ENCODE results near the gene ABHD10. TPM values are rescaled to one million over a fixed set of nuclear protein-coding genes. Genes with fewer than 3 reads are reported as not detected.
"Not testable (repeated sequence)": the region's sequence is repeated elsewhere in the genome, so short reads cannot be mapped to it uniquely, and the experiment has no call there.

ABHD10 gene
- polyA plus RNA-seq, 1 donor, result 30.4 TPM

DNA sequence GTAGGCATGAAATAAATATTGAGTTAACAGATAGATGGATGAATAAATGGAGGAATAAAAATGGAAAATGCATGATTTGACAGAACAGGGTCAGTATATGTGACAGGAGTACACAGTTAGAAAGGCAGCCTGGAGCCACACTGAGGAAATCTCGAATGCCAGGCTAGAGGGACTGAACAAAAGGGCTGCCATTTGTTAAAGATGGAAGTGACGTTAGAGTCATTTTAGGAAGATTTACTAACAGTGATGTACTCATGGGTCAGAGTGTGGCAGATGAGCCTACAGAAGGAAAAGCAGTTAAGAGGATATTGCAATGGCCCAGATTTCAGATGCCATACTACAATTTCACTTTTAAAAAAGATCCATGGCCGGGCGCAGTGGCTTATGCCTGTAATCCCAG, 48.3 kb downstream of the ABHD10 start:
- H3K36me3 ChIP-seq (ENCODE audit: control insufficient read depth, insufficient read depth, low read length), result no peaks in the 10 kb centered on the region
- no peaks in the 10 kb centered on the region for H3K9me3 ChIP-seq (ENCODE audit: control insufficient read depth, low read depth, low read length)
- DNase-seq, result no peak
- H3K4me1 ChIP-seq (ENCODE audit: control insufficient read depth, insufficient read depth, low read length), result peaks cover 8% of the 10 kb centered on the region
- no peak overlapping the region for H3K4me3 ChIP-seq (ENCODE audit: low read length)
- WGBS (ENCODE audit: insufficient coverage, low lambda C conversion rate), result 100% methylated on average over 1 of the region's 4 CpGs
- no peak overlapping the region for H3K27ac ChIP-seq (ENCODE audit: low read length)
- H3K27me3 ChIP-seq (ENCODE audit: control insufficient read depth, insufficient read depth, low read length), result no peaks in the 10 kb centered on the region

DNA sequence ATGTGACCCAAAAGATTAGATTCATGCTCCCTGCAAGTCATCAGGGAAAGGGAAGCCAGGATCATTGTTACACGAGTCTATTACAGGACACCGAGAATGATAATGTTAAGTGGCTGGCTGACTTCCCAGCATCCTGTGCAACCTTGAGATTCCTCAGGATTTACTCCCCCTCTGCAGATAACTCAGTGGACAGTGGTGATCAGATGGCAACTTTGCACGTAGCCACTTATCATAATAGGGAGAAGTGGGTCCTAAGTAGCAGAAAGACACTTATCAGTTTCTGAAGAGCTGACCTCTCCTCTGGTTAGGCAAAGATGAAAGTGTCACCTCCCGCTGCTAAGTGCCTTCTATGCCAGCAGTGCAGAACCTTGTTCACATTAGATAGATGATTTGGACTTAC, 49.0 kb downstream of the ABHD10 start:
- no CpG with 5 or more reads among the region's 4 CpGs for WGBS (ENCODE audit: insufficient coverage, low lambda C conversion rate)
- Histone ChIP-seq H3K36me3 (ENCODE audit: control insufficient read depth, insufficient read depth, low read length) (no peaks in the 10 kb centered on the region), H3K4me1 (ENCODE audit: control insufficient read depth, insufficient read depth, low read length) (peaks cover 8% of the 10 kb centered on the region), H3K9me3 (ENCODE audit: control insufficient read depth, low read depth, low read length) (no peaks in the 10 kb centered on the region), H3K27ac (ENCODE audit: low read length) (no peak overlapping the region), H3K27me3 (ENCODE audit: control insufficient read depth, insufficient read depth, low read length) (no peaks in the 10 kb centered on the region), H3K4me3 (ENCODE audit: low read length) (no peak overlapping the region)
- DNase-seq, result no peak

GRCh38 chr3:112030901-112031300, 52.1 kb downstream of the ABHD10 start:
- H3K27ac ChIP-seq (ENCODE audit: low read length), result no peak overlapping the region

DNA sequence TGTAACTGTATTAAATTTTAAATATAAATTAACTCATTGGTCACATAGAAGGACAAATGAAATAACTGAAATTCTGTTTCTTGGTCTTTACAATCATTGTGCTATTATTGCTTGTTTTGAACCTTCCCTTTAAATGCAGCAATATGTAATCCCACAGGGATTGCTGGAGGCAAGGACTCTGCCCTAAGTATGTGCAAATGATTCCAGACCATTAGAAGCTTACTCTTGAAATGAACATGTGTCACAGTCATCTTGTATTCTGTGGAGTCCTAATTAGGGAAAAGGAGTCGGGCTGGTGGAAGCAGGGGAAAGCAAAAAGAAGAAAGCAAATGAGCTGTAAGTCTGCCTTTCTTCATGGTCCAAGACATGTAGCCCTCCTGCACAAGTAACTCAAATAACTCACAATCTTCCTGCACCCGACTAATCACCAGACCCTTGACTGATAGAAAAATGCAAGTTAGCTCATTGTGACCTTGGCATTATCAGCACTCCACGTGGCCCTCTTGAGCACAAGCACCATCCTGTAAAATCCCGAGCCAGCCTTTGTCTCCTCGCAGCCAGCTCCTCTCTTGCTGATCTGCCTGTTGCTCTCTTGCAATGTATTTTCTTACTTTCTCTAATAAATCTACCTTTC, 53.4 kb downstream of the ABHD10 start:
- peak; percentile 76 to 88 for DNase-seq
- H3K36me3 ChIP-seq (ENCODE audit: control insufficient read depth, insufficient read depth, low read length), result no peaks in the 10 kb centered on the region
- no peaks in the 10 kb centered on the region for H3K27me3 ChIP-seq (ENCODE audit: control insufficient read depth, insufficient read depth, low read length)
- H3K4me3 ChIP-seq (ENCODE audit: low read length), result no peak overlapping the region
- no peaks in the 10 kb centered on the region for H3K9me3 ChIP-seq (ENCODE audit: control insufficient read depth, low read depth, low read length)
- H3K4me1 ChIP-seq (ENCODE audit: control insufficient read depth, insufficient read depth, low read length), result peaks cover 8% of the 10 kb centered on the region
- H3K27ac ChIP-seq (ENCODE audit: low read length), result peak overlapping the region; percentile 70
- WGBS (ENCODE audit: insufficient coverage, low lambda C conversion rate), result 17% methylated on average over 1 of the region's 5 CpGs

More at GRCh38 chr3:112030901-112031300, 52.1 kb downstream of the ABHD10 start:
- Histone ChIP-seq H3K9me3 (ENCODE audit: control insufficient read depth, low read depth, low read length) (no peaks in the 10 kb centered on the region), H3K4me3 (ENCODE audit: low read length) (no peak overlapping the region), H3K27me3 (ENCODE audit: control insufficient read depth, insufficient read depth, low read length) (no peaks in the 10 kb centered on the region), H3K4me1 (ENCODE audit: control insufficient read depth, insufficient read depth, low read length) (peaks cover 8% of the 10 kb centered on the region), H3K36me3 (ENCODE audit: control insufficient read depth, insufficient read depth, low read length) (no peaks in the 10 kb centered on the region)
- WGBS (ENCODE audit: insufficient coverage, low lambda C conversion rate), result no CpG with 5 or more reads among the region's 5 CpGs
- no peak for DNase-seq

DNA sequence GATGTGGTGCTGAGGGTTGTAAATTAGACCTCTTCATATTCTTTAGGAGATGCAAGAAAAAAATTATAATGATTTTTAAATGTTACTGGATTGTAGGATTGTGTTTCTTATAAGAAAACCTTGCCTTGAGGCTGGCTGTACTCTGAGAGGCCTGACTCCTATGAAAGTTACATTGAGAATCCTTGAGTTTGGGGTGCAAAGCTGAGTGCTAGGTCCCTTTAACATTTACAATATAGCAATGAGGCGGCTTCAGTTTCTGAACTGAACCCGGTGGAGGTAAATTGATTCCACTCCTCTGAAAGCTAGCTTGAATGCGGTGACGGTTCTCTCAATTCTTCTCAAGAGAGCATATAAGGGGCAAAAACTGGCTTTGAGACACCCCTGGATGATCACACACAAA, 55.6 kb downstream of the ABHD10 start, which contains the start of gene TMPRSS7:
Gene TMPRSS7 (plus strand): TSS at position 301 of the 400 bp plus-strand sequence. CDS start 110 bp downstream, outside the sequence.
- Histone ChIP-seq H3K36me3 (ENCODE audit: control insufficient read depth, insufficient read depth, low read length) (no peaks in the 10 kb centered on the region), H3K4me1 (ENCODE audit: control insufficient read depth, insufficient read depth, low read length) (peaks cover 8% of the 10 kb centered on the region), H3K27ac (ENCODE audit: low read length) (no peak within 1 kb of the TSS), H3K4me3 (ENCODE audit: low read length) (no peak within 1 kb of the TSS), H3K9me3 (ENCODE audit: control insufficient read depth, low read depth, low read length) (no peaks in the 10 kb centered on the region), H3K27me3 (ENCODE audit: control insufficient read depth, insufficient read depth, low read length) (no peaks in the 10 kb centered on the region)
- no CpG with 5 or more reads among the region's 4 CpGs for WGBS (ENCODE audit: insufficient coverage, low lambda C conversion rate)
- no peak for DNase-seq

GRCh38 chr3:112035241-112035640, 56.4 kb downstream of the ABHD10 start:
- Histone ChIP-seq H3K4me3 (ENCODE audit: low read length) (no peak overlapping the region), H3K27me3 (ENCODE audit: control insufficient read depth, insufficient read depth, low read length) (no peaks in the 10 kb centered on the region), H3K9me3 (ENCODE audit: control insufficient read depth, low read depth, low read length) (no peaks in the 10 kb centered on the region), H3K4me1 (ENCODE audit: control insufficient read depth, insufficient read depth, low read length) (peaks cover 8% of the 10 kb centered on the region), H3K36me3 (ENCODE audit: control insufficient read depth, insufficient read depth, low read length) (no peaks in the 10 kb centered on the region), H3K27ac (ENCODE audit: low read length) (no peak overlapping the region)
- no CpG with 5 or more reads among the region's 3 CpGs for WGBS (ENCODE audit: insufficient coverage, low lambda C conversion rate)
- DNase-seq, result no peak

- H3K4me1 ChIP-seq (ENCODE audit: control insufficient read depth, insufficient read depth, low read length); H3K27ac ChIP-seq (ENCODE audit: low read length); H3K9me3 ChIP-seq (ENCODE audit: control insufficient read depth, low read depth, low read length); H3K4me3 ChIP-seq (ENCODE audit: low read length); H3K36me3 ChIP-seq (ENCODE audit: control insufficient read depth, insufficient read depth, low read length); H3K27me3 ChIP-seq (ENCODE audit: control insufficient read depth, insufficient read depth, low read length); DNase-seq: not testable (repeated sequence)
- no CpG with 5 or more reads among the region's 4 CpGs for WGBS (ENCODE audit: insufficient coverage, low lambda C conversion rate)
Measured at GRCh38 chr3:112037194-112037593, 58.4 kb downstream of the ABHD10 start.

DNA sequence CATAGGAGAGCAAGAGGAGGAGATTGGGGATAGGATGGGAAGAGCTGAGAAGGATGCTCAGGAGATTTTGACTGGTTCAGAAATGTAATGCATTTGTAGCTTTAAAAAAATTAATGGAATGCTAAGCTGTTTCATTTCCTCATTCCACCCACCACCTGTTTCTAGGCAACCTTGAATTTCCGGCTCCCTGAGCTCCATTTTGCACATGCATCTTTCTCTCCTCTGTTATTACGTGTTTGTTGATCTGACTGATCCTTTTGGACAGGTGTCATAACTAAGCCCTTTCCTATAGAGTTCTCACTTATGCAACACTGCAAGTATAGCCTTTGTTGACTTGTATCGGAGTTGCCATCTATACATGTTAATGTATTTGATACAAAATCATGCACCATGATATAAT, 60.0 kb downstream of the ABHD10 start:
- Histone ChIP-seq H3K4me3 (ENCODE audit: low read length) (no peak overlapping the region), H3K9me3 (ENCODE audit: control insufficient read depth, low read depth, low read length) (no peaks in the 10 kb centered on the region), H3K36me3 (ENCODE audit: control insufficient read depth, insufficient read depth, low read length) (no peaks in the 10 kb centered on the region), H3K4me1 (ENCODE audit: control insufficient read depth, insufficient read depth, low read length) (peaks cover 2% of the 10 kb centered on the region), H3K27ac (ENCODE audit: low read length) (no peak overlapping the region), H3K27me3 (ENCODE audit: control insufficient read depth, insufficient read depth, low read length) (no peaks in the 10 kb centered on the region)
- 84% methylated on average over 2 of the region's 3 CpGs for WGBS (ENCODE audit: insufficient coverage, low lambda C conversion rate)
- no peak for DNase-seq

DNA sequence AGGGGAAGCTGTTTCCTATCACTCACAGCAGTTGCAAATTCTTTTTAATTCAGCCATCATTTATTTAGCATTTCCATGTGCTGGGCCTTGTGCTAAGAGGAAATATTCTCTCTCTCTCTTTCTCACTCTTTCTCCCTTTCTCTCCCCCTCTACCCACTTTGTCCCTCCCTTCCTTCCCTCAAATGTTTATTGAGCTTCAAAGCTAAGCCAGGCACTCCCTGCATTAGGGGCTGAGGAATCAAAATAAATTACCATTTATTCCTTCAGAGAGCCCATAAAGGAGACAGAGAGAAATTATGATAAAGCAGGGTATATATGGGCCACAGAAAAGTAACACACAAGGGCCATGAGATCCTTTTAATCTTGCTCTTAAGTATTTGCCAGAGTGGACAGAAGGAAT, 62.5 kb downstream of the ABHD10 start:
- H3K36me3 ChIP-seq (ENCODE audit: control insufficient read depth, insufficient read depth, low read length), result no peaks in the 10 kb centered on the region
- H3K4me1 ChIP-seq (ENCODE audit: control insufficient read depth, insufficient read depth, low read length), result peaks cover 2% of the 10 kb centered on the region
- no peaks in the 10 kb centered on the region for H3K27me3 ChIP-seq (ENCODE audit: control insufficient read depth, insufficient read depth, low read length)
- H3K4me3 ChIP-seq (ENCODE audit: low read length), result no peak overlapping the region
- H3K9me3 ChIP-seq (ENCODE audit: control insufficient read depth, low read depth, low read length), result no peaks in the 10 kb centered on the region
- H3K27ac ChIP-seq (ENCODE audit: low read length), result no peak overlapping the region
- DNase-seq, result no peak

DNA sequence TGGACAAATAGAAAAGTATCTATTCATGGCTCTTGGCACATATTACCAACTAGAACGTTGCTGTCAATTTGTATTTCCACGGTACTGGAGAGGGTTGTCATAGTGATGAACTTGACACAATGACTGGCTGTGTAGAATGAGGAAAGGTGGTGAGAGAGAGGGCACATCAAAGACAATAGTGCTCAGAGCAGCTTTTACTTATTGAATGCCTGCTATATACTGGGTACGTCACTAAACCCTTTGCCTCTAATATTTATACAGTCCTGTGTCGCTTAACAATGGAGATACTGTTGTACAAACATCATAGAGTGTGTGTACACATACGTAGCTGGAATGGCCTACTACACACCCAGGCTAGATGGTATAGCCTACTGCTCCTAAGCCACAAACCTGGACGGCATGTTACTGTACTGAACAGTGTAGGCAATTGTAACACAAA, 64.0 kb downstream of the ABHD10 start:
- H3K4me1 ChIP-seq (ENCODE audit: control insufficient read depth, insufficient read depth, low read length), result peaks cover 2% of the 10 kb centered on the region
- no peak overlapping the region for H3K4me3 ChIP-seq (ENCODE audit: low read length)
- H3K27ac ChIP-seq (ENCODE audit: low read length), result peak overlapping the region; percentile 31
- H3K27me3 ChIP-seq (ENCODE audit: control insufficient read depth, insufficient read depth, low read length), result no peaks in the 10 kb centered on the region
- H3K9me3 ChIP-seq (ENCODE audit: control insufficient read depth, low read depth, low read length), result no peaks in the 10 kb centered on the region
- no peaks in the 10 kb centered on the region for H3K36me3 ChIP-seq (ENCODE audit: control insufficient read depth, insufficient read depth, low read length)
- WGBS (ENCODE audit: insufficient coverage, low lambda C conversion rate), result 58% methylated on average over 4 of the region's 6 CpGs
- peak; percentile 31 to 64 for DNase-seq

Data from large intestine (tissue), 3 donors.